ENCODE data around the gene PNLIP. TPM values are rescaled to one million over a fixed set of nuclear protein-coding genes. Genes with fewer than 3 reads are reported as not detected.

The PNLIP gene
- total RNA-seq = not detected in 2 replicates

GRCh38 chr10:116545756-116546155, at the start of gene PNLIP:
TSS of gene PNLIP (plus strand) at chr10:116545931. CDS start at chr10:116546093, 162 bp downstream.

GRCh38 chr10:116590590-116591444, 45.1 kb downstream of the PNLIP start, which contains the start of gene PNLIPRP1:
TSS of gene PNLIPRP1 (plus strand) at chr10:116590959. CDS start at chr10:116591130, 171 bp downstream.

Small RNAs within 50 kb of the gene (small RNA-seq; reads per million reads assigned to genes)
- not detected for gene RNU6-1090P (ENCODE audit: low replicate concordance)

Other genes starting within 250 kb of the PNLIP start
- not detected in 2 replicates for gene CCDC172, start 221.5 kb upstream of the PNLIP start, total RNA-seq
- gene PNLIPRP3, start 118.1 kb upstream of the PNLIP start, total RNA-seq = not detected in 2 replicates
- not detected in 2 replicates for gene PNLIPRP1, start 45.0 kb downstream of the PNLIP start, total RNA-seq
- not detected in 2 replicates for gene PNLIPRP2, start 75.0 kb downstream of the PNLIP start, total RNA-seq
- gene HSPA12A, start 196.6 kb downstream of the PNLIP start, total RNA-seq = 12.9 and 18.9 TPM in 2 replicates

Measured in placental pericyte (primary cell).